WTC11 (cell line): ENCODE results near the gene FAM3C.

Source experiments
- ELF4 ChIP-seq: sonication (generic); formaldehyde crosslinking; IDR thresholded peaks from 2 replicates; pipeline ENCODE4 v1.8.1; 2022; ENCODE audit warnings: low read depth, mild to moderate bottlenecking, moderate library complexity, missing genetic modification reagents
- SMAD4 ChIP-seq: sonication (generic); formaldehyde crosslinking; IDR thresholded peaks from 2 replicates; pipeline ENCODE4 v1.8.0; 2022; ENCODE audit warnings: mild to moderate bottlenecking, missing genetic modification reagents
- TEAD1 ChIP-seq: sonication (generic); formaldehyde crosslinking; IDR thresholded peaks from 2 replicates; pipeline ENCODE4 v1.8.0; 2022; ENCODE audit warnings: mild to moderate bottlenecking, missing genetic modification reagents
- TEAD4 ChIP-seq: sonication (generic); formaldehyde crosslinking; IDR thresholded peaks from 2 replicates; pipeline ENCODE4 v1.8.0; 2022; ENCODE audit warnings: mild to moderate bottlenecking, missing genetic modification reagents
- ZNF232 ChIP-seq: sonication (generic); formaldehyde crosslinking; IDR thresholded peaks from 2 replicates; pipeline ENCODE4 v1.8.0; 2022; ENCODE audit warnings: mild to moderate bottlenecking, missing genetic modification reagents
- TF ChIP-seq, protein P1 (sequence below): fragments of 200-600 bp; IDR thresholded peaks from 2 replicates; pipeline ENCODE4 v1.8.0; 2022; ENCODE audit warnings: antibody characterized with exemption
- TF ChIP-seq, protein P2 (sequence below): sonication (generic); formaldehyde crosslinking; IDR thresholded peaks from 2 replicates; pipeline ENCODE4 v1.8.1; 2023; ENCODE audit warnings: mild to moderate bottlenecking, moderate library complexity, missing genetic modification reagents
- TF ChIP-seq, protein P3 (sequence below): sonication (generic); formaldehyde crosslinking; IDR thresholded peaks from 2 replicates; pipeline ENCODE4 v1.8.0; 2023; ENCODE audit warnings: missing genetic modification reagents
- TF ChIP-seq, protein P4 (sequence below): sonication (generic); formaldehyde crosslinking; IDR thresholded peaks from 2 replicates; pipeline ENCODE4 v1.8.0; 2022; ENCODE audit warnings: mild to moderate bottlenecking, missing genetic modification reagents
- TF ChIP-seq, protein P5 (sequence below): sonication (generic); formaldehyde crosslinking; IDR thresholded peaks from 2 replicates; pipeline ENCODE4 v1.8.0; 2022; ENCODE audit warnings: mild to moderate bottlenecking, missing genetic modification reagents
- TF ChIP-seq, protein P6 (sequence below): sonication (generic); formaldehyde crosslinking; IDR thresholded peaks from 2 replicates; pipeline ENCODE4 v1.8.1; 2022; ENCODE audit warnings: missing genetic modification reagents, borderline replicate concordance

DNA sequence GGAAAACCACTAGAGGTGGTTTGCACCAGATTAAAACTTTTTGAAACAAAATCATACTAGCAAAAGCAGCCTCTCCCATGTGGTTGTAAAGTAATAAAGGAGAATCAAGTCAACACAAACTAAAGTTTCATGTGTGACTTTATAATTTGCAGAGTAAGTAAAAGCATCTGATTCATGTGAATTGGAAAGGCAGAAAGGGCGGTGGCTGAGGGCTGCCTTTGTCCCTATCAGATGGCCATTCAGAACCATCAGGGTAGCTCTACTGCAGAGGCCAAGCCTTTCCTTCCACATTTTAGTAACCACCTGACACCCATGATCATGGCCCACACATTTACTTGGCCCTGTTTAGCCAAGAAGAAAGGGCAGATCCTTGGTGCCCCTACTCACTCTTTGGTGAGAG is 51.6 kb downstream of the FAM3C start:
- TF ChIP-seq, protein P1, sequence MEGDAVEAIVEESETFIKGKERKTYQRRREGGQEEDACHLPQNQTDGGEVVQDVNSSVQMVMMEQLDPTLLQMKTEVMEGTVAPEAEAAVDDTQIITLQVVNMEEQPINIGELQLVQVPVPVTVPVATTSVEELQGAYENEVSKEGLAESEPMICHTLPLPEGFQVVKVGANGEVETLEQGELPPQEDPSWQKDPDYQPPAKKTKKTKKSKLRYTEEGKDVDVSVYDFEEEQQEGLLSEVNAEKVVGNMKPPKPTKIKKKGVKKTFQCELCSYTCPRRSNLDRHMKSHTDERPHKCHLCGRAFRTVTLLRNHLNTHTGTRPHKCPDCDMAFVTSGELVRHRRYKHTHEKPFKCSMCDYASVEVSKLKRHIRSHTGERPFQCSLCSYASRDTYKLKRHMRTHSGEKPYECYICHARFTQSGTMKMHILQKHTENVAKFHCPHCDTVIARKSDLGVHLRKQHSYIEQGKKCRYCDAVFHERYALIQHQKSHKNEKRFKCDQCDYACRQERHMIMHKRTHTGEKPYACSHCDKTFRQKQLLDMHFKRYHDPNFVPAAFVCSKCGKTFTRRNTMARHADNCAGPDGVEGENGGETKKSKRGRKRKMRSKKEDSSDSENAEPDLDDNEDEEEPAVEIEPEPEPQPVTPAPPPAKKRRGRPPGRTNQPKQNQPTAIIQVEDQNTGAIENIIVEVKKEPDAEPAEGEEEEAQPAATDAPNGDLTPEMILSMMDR: no peak
- TF ChIP-seq TEAD1 (no peak), TEAD4 (CRISPR knock-in tag) (no peak), ELF4 (CRISPR knock-in tag) (no peak), ZNF232 (no peak), SMAD4 (CRISPR knock-in tag) (no peak)
- TF ChIP-seq, protein P2, sequence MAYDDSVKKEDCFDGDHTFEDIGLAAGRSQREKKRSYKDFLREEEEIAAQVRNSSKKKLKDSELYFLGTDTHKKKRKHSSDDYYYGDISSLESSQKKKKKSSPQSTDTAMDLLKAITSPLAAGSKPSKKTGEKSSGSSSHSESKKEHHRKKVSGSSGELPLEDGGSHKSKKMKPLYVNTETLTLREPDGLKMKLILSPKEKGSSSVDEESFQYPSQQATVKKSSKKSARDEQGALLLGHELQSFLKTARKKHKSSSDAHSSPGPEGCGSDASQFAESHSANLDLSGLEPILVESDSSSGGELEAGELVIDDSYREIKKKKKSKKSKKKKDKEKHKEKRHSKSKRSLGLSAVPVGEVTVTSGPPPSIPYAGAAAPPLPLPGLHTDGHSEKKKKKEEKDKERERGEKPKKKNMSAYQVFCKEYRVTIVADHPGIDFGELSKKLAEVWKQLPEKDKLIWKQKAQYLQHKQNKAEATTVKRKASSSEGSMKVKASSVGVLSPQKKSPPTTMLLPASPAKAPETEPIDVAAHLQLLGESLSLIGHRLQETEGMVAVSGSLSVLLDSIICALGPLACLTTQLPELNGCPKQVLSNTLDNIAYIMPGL (CRISPR knock-in tag): no peak
- TF ChIP-seq, protein P3, sequence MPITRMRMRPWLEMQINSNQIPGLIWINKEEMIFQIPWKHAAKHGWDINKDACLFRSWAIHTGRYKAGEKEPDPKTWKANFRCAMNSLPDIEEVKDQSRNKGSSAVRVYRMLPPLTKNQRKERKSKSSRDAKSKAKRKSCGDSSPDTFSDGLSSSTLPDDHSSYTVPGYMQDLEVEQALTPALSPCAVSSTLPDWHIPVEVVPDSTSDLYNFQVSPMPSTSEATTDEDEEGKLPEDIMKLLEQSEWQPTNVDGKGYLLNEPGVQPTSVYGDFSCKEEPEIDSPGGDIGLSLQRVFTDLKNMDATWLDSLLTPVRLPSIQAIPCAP (CRISPR knock-in tag): no peak
- TF ChIP-seq, protein P4, sequence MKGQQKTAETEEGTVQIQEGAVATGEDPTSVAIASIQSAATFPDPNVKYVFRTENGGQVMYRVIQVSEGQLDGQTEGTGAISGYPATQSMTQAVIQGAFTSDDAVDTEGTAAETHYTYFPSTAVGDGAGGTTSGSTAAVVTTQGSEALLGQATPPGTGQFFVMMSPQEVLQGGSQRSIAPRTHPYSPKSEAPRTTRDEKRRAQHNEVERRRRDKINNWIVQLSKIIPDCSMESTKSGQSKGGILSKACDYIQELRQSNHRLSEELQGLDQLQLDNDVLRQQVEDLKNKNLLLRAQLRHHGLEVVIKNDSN (CRISPR knock-in tag): no peak
- TF ChIP-seq, protein P5, sequence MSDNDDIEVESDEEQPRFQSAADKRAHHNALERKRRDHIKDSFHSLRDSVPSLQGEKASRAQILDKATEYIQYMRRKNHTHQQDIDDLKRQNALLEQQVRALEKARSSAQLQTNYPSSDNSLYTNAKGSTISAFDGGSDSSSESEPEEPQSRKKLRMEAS (CRISPR knock-in tag): no peak
- TF ChIP-seq, protein P6, sequence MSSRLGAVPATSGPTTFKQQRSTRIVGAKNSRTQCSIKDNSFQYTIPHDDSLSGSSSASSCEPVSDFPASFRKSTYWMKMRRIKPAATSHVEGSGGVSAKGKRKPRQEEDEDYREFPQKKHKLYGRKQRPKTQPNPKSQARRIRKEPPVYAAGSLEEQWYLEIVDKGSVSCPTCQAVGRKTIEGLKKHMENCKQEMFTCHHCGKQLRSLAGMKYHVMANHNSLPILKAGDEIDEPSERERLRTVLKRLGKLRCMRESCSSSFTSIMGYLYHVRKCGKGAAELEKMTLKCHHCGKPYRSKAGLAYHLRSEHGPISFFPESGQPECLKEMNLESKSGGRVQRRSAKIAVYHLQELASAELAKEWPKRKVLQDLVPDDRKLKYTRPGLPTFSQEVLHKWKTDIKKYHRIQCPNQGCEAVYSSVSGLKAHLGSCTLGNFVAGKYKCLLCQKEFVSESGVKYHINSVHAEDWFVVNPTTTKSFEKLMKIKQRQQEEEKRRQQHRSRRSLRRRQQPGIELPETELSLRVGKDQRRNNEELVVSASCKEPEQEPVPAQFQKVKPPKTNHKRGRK (CRISPR knock-in tag): no peak
